PC-9 (cell line): Measurements from ENCODE around the gene EIF4G3.

Source experiments
- EZH2 ChIP-seq: fragments of 200-600 bp; sonication (generic); IDR thresholded peaks from 2 replicates; pipeline ENCODE4 v1.8.0; 2017; ENCODE audit warnings: antibody characterized with exemption, low read depth
- TF ChIP-seq, protein P1 (sequence below): fragments of 200-600 bp; sonication (generic); conservative IDR thresholded peaks from 2 replicates; pipeline ENCODE4 v1.6.1; 2017; ENCODE audit warnings: mixed run types, antibody characterized with exemption, mild to moderate bottlenecking, moderate library complexity

DNA sequence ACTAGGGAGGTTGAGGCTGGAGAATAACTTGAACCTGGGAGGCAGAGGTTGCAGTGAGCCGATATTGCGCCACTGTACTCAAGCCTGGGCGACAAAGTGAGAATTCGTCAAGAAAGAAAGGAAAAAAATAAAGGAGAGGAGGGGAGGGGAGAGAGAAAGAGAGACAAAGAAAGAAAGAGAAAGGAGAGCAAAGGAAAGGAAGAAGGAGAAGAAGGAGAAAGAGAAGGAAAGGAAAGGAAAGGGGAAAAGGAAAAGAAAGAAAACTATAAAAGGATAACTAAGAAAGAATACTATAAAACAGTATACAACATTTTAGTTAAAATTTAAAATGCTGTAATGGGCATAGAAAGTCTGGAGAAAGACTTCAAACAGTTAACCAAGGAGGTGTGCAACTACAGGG is 33.6 kb downstream of the EIF4G3 start:
- TF ChIP-seq, protein P1, sequence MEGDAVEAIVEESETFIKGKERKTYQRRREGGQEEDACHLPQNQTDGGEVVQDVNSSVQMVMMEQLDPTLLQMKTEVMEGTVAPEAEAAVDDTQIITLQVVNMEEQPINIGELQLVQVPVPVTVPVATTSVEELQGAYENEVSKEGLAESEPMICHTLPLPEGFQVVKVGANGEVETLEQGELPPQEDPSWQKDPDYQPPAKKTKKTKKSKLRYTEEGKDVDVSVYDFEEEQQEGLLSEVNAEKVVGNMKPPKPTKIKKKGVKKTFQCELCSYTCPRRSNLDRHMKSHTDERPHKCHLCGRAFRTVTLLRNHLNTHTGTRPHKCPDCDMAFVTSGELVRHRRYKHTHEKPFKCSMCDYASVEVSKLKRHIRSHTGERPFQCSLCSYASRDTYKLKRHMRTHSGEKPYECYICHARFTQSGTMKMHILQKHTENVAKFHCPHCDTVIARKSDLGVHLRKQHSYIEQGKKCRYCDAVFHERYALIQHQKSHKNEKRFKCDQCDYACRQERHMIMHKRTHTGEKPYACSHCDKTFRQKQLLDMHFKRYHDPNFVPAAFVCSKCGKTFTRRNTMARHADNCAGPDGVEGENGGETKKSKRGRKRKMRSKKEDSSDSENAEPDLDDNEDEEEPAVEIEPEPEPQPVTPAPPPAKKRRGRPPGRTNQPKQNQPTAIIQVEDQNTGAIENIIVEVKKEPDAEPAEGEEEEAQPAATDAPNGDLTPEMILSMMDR, result no peak
- no peak for TF ChIP-seq EZH2
